Cardiac muscle cell (in vitro differentiated cells and primary cell): ENCODE data around the gene ZNF670. TPM values are rescaled to one million over a fixed set of nuclear protein-coding genes. Genes with fewer than 3 reads are reported as not detected.

Experiments
- DNase-seq, 2 donors: peaks; one replicate each; pipeline versions ENCODE4 v3.0.0 to v3.0.0-alpha.2; 2010 to 2017; ENCODE audit warnings: low read depth in 1 of 2, low spot score in 1 of 2
- H3K27ac ChIP-seq: fragments of 200-600 bp; sonication (generic); 2 replicates; pipeline ENCODE4 v1.5.1; 2016
- H3K27me3 ChIP-seq: fragments of 200-600 bp; sonication (generic); 2 replicates; pipeline ENCODE4 v1.6.0; 2016; ENCODE audit warnings: control low read depth
- H3K36me3 ChIP-seq: fragments of 200-600 bp; sonication (generic); 2 replicates; pipeline ENCODE4 v1.5.1; 2016; ENCODE audit warnings: control low read depth
- H3K4me1 ChIP-seq: fragments of 200-600 bp; sonication (generic); 2 replicates; pipeline ENCODE4 v1.8.1; 2017; ENCODE audit warnings: low read depth, mild to moderate bottlenecking, mixed run types
- H3K4me3 ChIP-seq: fragments of 200-600 bp; sonication (generic); 2 replicates; pipeline ENCODE4 v1.5.1; 2016; ENCODE audit warnings: mild to moderate bottlenecking
- H3K9me3 ChIP-seq: fragments of 200-600 bp; sonication (generic); 2 replicates; pipeline ENCODE4 v1.5.1; 2017; ENCODE audit warnings: low read depth, mild to moderate bottlenecking, control low read depth
- CTCF ChIP-seq: IDR thresholded peaks from 2 replicates; pipeline ENCODE4 v1.5.1; 2012; ENCODE audit warnings: low read depth, mild to moderate bottlenecking, low read length
- polyA plus RNA-seq: library from polyadenylated mRNA; unstranded; fragments of >200 nt; fragmentation: Nextera tagmentation; extraction: Ambion mirVana; gene quantifications from 2 replicates; pipeline ENCODE4 v1.2.1, GENCODE V29; 2016
- total RNA-seq: library from RNA; depleted of rRNA; stranded (reverse); fragments of >200 nt; gene quantifications from 2 replicates; pipeline ENCODE4 v1.2.3, GENCODE V29; 2016

Gene ZNF670
- total and polyA plus RNA-seq, 2 experiments from 2014 or later = 1.3 to 1.4 TPM

GRCh38 chr1:247060771-247061170 is 17.8 kb downstream of the ZNF670 start:
- Histone ChIP-seq H3K9me3 (no peaks in the 10 kb centered on the region), H3K4me1 (no peaks in the 10 kb centered on the region), H3K27me3 (no peaks in the 10 kb centered on the region), H3K4me3 (no peak overlapping the region), H3K36me3 (no peaks in the 10 kb centered on the region), H3K27ac (no peak overlapping the region)
- DNase-seq = no peak
- TF ChIP-seq CTCF = no peak

- no peak for TF ChIP-seq CTCF
- Histone ChIP-seq H3K27me3 (no peaks in the 10 kb centered on the region), H3K27ac (no peak overlapping the region), H3K36me3 (no peaks in the 10 kb centered on the region), H3K4me1 (no peaks in the 10 kb centered on the region), H3K4me3 (no peak overlapping the region), H3K9me3 (no peaks in the 10 kb centered on the region)
- DNase-seq = no peak
Observed at GRCh38 chr1:247056071-247056470, 22.5 kb downstream of the ZNF670 start.

DNA sequence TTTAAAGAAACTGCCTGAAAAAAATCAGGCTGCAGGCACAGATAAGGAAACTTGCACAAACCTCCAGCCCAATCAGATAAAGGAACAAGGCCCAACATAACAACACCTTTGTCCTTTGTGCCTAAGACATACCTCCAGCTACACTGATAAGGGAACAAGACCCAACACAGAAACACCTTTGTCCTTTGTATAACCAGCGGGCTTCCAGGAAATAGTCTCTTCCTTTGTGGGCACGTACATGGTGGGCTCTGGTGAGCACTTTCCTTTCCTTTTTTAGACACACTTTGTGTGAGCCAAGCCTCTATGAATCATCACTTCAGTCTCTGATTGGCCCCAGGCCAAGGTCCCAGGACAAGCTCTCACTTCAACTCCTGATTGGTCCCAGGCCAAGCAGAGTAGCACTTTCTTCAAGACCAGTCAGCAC is 23.6 kb downstream of the ZNF670 start:
- Histone ChIP-seq H3K9me3 (no peaks in the 10 kb centered on the region), H3K36me3 (no peaks in the 10 kb centered on the region), H3K27ac (no peak overlapping the region), H3K27me3 (no peaks in the 10 kb centered on the region), H3K4me3 (no peak overlapping the region), H3K4me1 (no peaks in the 10 kb centered on the region)
- peak in 1 of 2 donors; percentile 79 for DNase-seq
- no peak for TF ChIP-seq CTCF

GRCh38 chr1:247047702-247048101 is 30.9 kb downstream of the ZNF670 start:
- no peaks in the 10 kb centered on the region for H3K9me3 ChIP-seq
- no peak overlapping the region for H3K27ac ChIP-seq
- no peak overlapping the region for H3K4me3 ChIP-seq
- no peaks in the 10 kb centered on the region for H3K27me3 ChIP-seq
- no peak for DNase-seq
- TF ChIP-seq CTCF = no peak
- no peaks in the 10 kb centered on the region for H3K36me3 ChIP-seq
- H3K4me1 ChIP-seq = no peaks in the 10 kb centered on the region

- no peak for TF ChIP-seq CTCF
- DNase-seq = no peak
- H3K4me3 ChIP-seq = no peak overlapping the region
- no peaks in the 10 kb centered on the region for H3K27me3 ChIP-seq
- no peaks in the 10 kb centered on the region for H3K4me1 ChIP-seq
- no peak overlapping the region for H3K27ac ChIP-seq
- H3K36me3 ChIP-seq = no peaks in the 10 kb centered on the region
- no peaks in the 10 kb centered on the region for H3K9me3 ChIP-seq
Observed at GRCh38 chr1:247047260-247047659, 31.4 kb downstream of the ZNF670 start.

- DNase-seq = no peak
Observed at GRCh38 chr1:247043406-247043805, 35.2 kb downstream of the ZNF670 start.

More at GRCh38 chr1:247043406-247043805, 35.2 kb downstream of the ZNF670 start:
- no peak overlapping the region for H3K4me3 ChIP-seq
- peaks cover 4% of the 10 kb centered on the region for H3K9me3 ChIP-seq
- no peak for TF ChIP-seq CTCF
- no peaks in the 10 kb centered on the region for H3K4me1 ChIP-seq
- no peaks in the 10 kb centered on the region for H3K36me3 ChIP-seq
- H3K27me3 ChIP-seq = no peaks in the 10 kb centered on the region
- H3K27ac ChIP-seq = no peak overlapping the region
